Mesenchymal stem cell (in vitro differentiated cells and primary cell): ENCODE measurements around the gene TMEM37.

Source experiments
- DNase-seq: peaks from one replicate; pipeline ENCODE4 v3.0.0-alpha.2; 2013
- H2AFZ ChIP-seq: one replicate; pipeline ENCODE4 v1.6.1; 2013; ENCODE audit warnings: low read depth, mild to moderate bottlenecking, control low read depth, inconsistent platforms, low read length, moderate library complexity
- H2AK5ac ChIP-seq: 2 replicates; pipeline ENCODE4 v1.6.1; 2013; ENCODE audit warnings: low read length, moderate library complexity, mild to moderate bottlenecking, inconsistent platforms; ENCODE audit not compliant: severe bottlenecking
- H2BK120ac ChIP-seq: one replicate; pipeline ENCODE4 v1.6.1; 2013; ENCODE audit warnings: low read depth, mild to moderate bottlenecking, inconsistent platforms, low read length, moderate library complexity
- H2BK12ac ChIP-seq, 2 experiments: one replicate each; pipeline ENCODE4 v1.6.1; 2013; ENCODE audit warnings: inconsistent platforms in 2 of 2, low read length in 2 of 2, mild to moderate bottlenecking in 2 of 2, moderate library complexity in 2 of 2, control low read depth in 1 of 2
- H2BK15ac ChIP-seq: one replicate; pipeline ENCODE4 v1.6.1; 2013; ENCODE audit warnings: mild to moderate bottlenecking, low read depth, inconsistent platforms; ENCODE audit not compliant: poor library complexity, severe bottlenecking
- H2BK5ac ChIP-seq: 2 replicates; pipeline ENCODE4 v1.6.1; 2013; ENCODE audit warnings: low read depth, mild to moderate bottlenecking, low read length, control low read depth, inconsistent platforms; ENCODE audit not compliant: poor library complexity, severe bottlenecking
- H3K14ac ChIP-seq, 2 experiments: one replicate each; pipeline ENCODE4 v1.6.1; 2013; ENCODE audit warnings: inconsistent platforms in 2 of 2, low read length in 2 of 2, control low read depth in 1 of 2, mild to moderate bottlenecking in 1 of 2, moderate library complexity in 1 of 2
- H3K18ac ChIP-seq, 2 experiments: one replicate each; pipeline ENCODE4 v1.6.1; 2013; ENCODE audit warnings: inconsistent platforms in 2 of 2, low read length in 2 of 2, control low read depth in 1 of 2, low read depth in 1 of 2, mild to moderate bottlenecking in 1 of 2
- H3K23ac ChIP-seq, 2 experiments: one replicate each; pipeline ENCODE4 v1.6.1; 2013; ENCODE audit warnings: inconsistent platforms in 2 of 2, low read length in 2 of 2, mild to moderate bottlenecking in 2 of 2, moderate library complexity in 2 of 2, control low read depth in 1 of 2
- H3K27ac ChIP-seq: 2 replicates; pipeline ENCODE4 v1.5.1; 2013; ENCODE audit warnings: mild to moderate bottlenecking, moderate library complexity, low read length, control low read depth, inconsistent platforms; ENCODE audit not compliant: poor library complexity, severe bottlenecking
- H3K27me3 ChIP-seq, 2 experiments: 2 replicates each; pipeline versions ENCODE4 v1.6.1 to v1.7.0; 2013; ENCODE audit warnings: low read length in 2 of 2, mild to moderate bottlenecking in 2 of 2, moderate library complexity in 2 of 2, control low read depth in 1 of 2, inconsistent platforms in 1 of 2; ENCODE audit not compliant: control insufficient read depth in 1 of 2, insufficient read depth in 1 of 2
- H3K36me3 ChIP-seq, 2 experiments: 2 replicates each; pipeline versions ENCODE4 v1.6.1 to v1.7.0; 2013; ENCODE audit warnings: low read length in 2 of 2, control low read depth in 1 of 2, inconsistent platforms in 1 of 2, low read depth in 1 of 2, mild to moderate bottlenecking in 1 of 2; ENCODE audit not compliant: insufficient read depth in 2 of 2, control insufficient read depth in 1 of 2
- H3K4ac ChIP-seq, 2 experiments: one replicate each; pipeline ENCODE4 v1.6.1; 2013; ENCODE audit warnings: inconsistent platforms in 2 of 2, low read length in 2 of 2, mild to moderate bottlenecking in 2 of 2, moderate library complexity in 2 of 2, control low read depth in 1 of 2, low read depth in 1 of 2
- H3K4me1 ChIP-seq: 2 replicates; pipeline ENCODE4 v1.6.1; 2013; ENCODE audit warnings: low read depth, low read length, control low read depth; ENCODE audit not compliant: control insufficient read depth, insufficient read depth
- H3K4me2 ChIP-seq: 2 replicates; pipeline ENCODE4 v1.6.1; 2013; ENCODE audit warnings: low read length, mild to moderate bottlenecking, inconsistent platforms; ENCODE audit not compliant: poor library complexity, severe bottlenecking
- H3K4me3 ChIP-seq, 2 experiments: 2 replicates each; pipeline versions ENCODE4 v1.5.1 to v1.7.0; 2013; ENCODE audit warnings: low read length in 2 of 2, mild to moderate bottlenecking in 2 of 2, control low read depth in 1 of 2, low read depth in 1 of 2; ENCODE audit not compliant: insufficient read depth in 1 of 2
- H3K79me1 ChIP-seq: replicated peaks from 2 replicates; pipeline ENCODE4 v1.6.1; 2013; ENCODE audit warnings: mild to moderate bottlenecking, control low read depth, low read length, inconsistent platforms; ENCODE audit not compliant: poor library complexity, severe bottlenecking
- H3K9ac ChIP-seq: 2 replicates; pipeline ENCODE4 v1.7.0; 2013; ENCODE audit warnings: mild to moderate bottlenecking, low read length, moderate library complexity
- H3K9me3 ChIP-seq: 2 replicates; pipeline ENCODE4 v1.7.0; 2013; ENCODE audit warnings: mild to moderate bottlenecking, low read length; ENCODE audit not compliant: control insufficient read depth
- H4K8ac ChIP-seq: one replicate; pipeline ENCODE4 v1.6.1; 2013; ENCODE audit warnings: inconsistent platforms, mild to moderate bottlenecking, low read length, moderate library complexity
- H4K91ac ChIP-seq: one replicate; pipeline ENCODE4 v1.6.1; 2013; ENCODE audit warnings: mild to moderate bottlenecking, low read length, inconsistent platforms
- WGBS: methylation state at CpG from one replicate; pipeline ENCODE4 v1.1.7; 2013; ENCODE audit warnings: mixed read lengths; 5-methylcytosine and 5-hydroxymethylcytosine counted together

The TMEM37 gene

GRCh38 chr2:119428488-119429224 lies 3.0 kb upstream of the TMEM37 start:
- H4K8ac ChIP-seq = no peak overlapping the region
- H2BK15ac ChIP-seq = no peak overlapping the region
- no peaks in the 10 kb centered on the region for H3K9me3 ChIP-seq
- no peak overlapping the region for H2AFZ ChIP-seq
- 58% methylated on average over 6 of the region's 7 CpGs for WGBS
- no peak overlapping the region for H2BK5ac ChIP-seq
- no peak overlapping the region for H3K27ac ChIP-seq
- no peak overlapping the region for H3K18ac ChIP-seq
- no peak overlapping the region for H3K4ac ChIP-seq
- H3K4me2 ChIP-seq = no peak overlapping the region
- H4K91ac ChIP-seq = no peak overlapping the region
- peaks cover 29% of the 10 kb centered on the region for H3K4me1 ChIP-seq
- H3K14ac ChIP-seq = no peak overlapping the region
- H2AK5ac ChIP-seq = no peak overlapping the region
- H3K36me3 ChIP-seq = no peaks in the 10 kb centered on the region
- no peak overlapping the region for H2BK12ac ChIP-seq
- peaks cover 7% of the 10 kb centered on the region for H3K79me1 ChIP-seq
- peaks cover 14 to 65% of the 10 kb centered on the region in 2 experiments for H3K27me3 ChIP-seq
- DNase-seq = peak; percentile 45
- no peak overlapping the region for H3K9ac ChIP-seq
- H2BK120ac ChIP-seq = no peak overlapping the region
- no peak overlapping the region for H3K23ac ChIP-seq
- no peak overlapping the region for H3K4me3 ChIP-seq

- peaks cover 32% of the 10 kb centered on the region for H3K4me1 ChIP-seq
- no peak overlapping the region for H4K91ac ChIP-seq
- no peak overlapping the region for H2AFZ ChIP-seq
- no peak overlapping the region for H2BK120ac ChIP-seq
- H3K23ac ChIP-seq = no peak overlapping the region
- H3K9me3 ChIP-seq = no peaks in the 10 kb centered on the region
- H3K4ac ChIP-seq = no peak overlapping the region
- H4K8ac ChIP-seq = no peak overlapping the region
- H3K27ac ChIP-seq = no peak overlapping the region
- H2BK12ac ChIP-seq = peak overlapping the region in 1 of 2 experiments; percentile 38
- DNase-seq = no peak
- H3K36me3 ChIP-seq = no peaks in the 10 kb centered on the region
- H2AK5ac ChIP-seq = no peak overlapping the region
- peaks cover 11 to 64% of the 10 kb centered on the region in 2 experiments for H3K27me3 ChIP-seq
- 81% methylated on average over 9 of the region's 10 CpGs for WGBS
- H3K14ac ChIP-seq = no peak overlapping the region
- H3K4me3 ChIP-seq = no peak overlapping the region
- H3K18ac ChIP-seq = no peak overlapping the region
- H2BK5ac ChIP-seq = no peak overlapping the region
- peaks cover 7% of the 10 kb centered on the region for H3K79me1 ChIP-seq
- H2BK15ac ChIP-seq = peak overlapping the region; percentile 18
- H3K4me2 ChIP-seq = no peak overlapping the region
- H3K9ac ChIP-seq = no peak overlapping the region
Measured at GRCh38 chr2:119429225-119429981, 2.3 kb upstream of the TMEM37 start.

GRCh38 chr2:119430023-119430498 lies 1.6 kb upstream of the TMEM37 start:
- peaks cover 35% of the 10 kb centered on the region for H3K4me1 ChIP-seq
- no peak overlapping the region for H3K4me3 ChIP-seq
- H3K4ac ChIP-seq = peak overlapping the region in 1 of 2 experiments; percentile 46
- H2BK12ac ChIP-seq = peak overlapping the region; percentile 18 to 64
- DNase-seq = no peak
- H4K8ac ChIP-seq = no peak overlapping the region
- peak overlapping the region; percentile 71 for H2AK5ac ChIP-seq
- no peak overlapping the region for H3K23ac ChIP-seq
- no peaks in the 10 kb centered on the region for H3K9me3 ChIP-seq
- H2AFZ ChIP-seq = no peak overlapping the region
- 89% methylated on average over 4 of the region's 5 CpGs for WGBS
- H3K27me3 ChIP-seq = peaks cover 9 to 65% of the 10 kb centered on the region in 2 experiments
- peak overlapping the region; percentile 18 for H2BK15ac ChIP-seq
- no peaks in the 10 kb centered on the region for H3K36me3 ChIP-seq
- no peak overlapping the region for H4K91ac ChIP-seq
- no peak overlapping the region for H2BK120ac ChIP-seq
- no peak overlapping the region for H3K14ac ChIP-seq
- no peak overlapping the region for H2BK5ac ChIP-seq
- peaks cover 8% of the 10 kb centered on the region for H3K79me1 ChIP-seq
- no peak overlapping the region for H3K18ac ChIP-seq
- no peak overlapping the region for H3K4me2 ChIP-seq
- peak overlapping the region; percentile 18 for H3K27ac ChIP-seq
- no peak overlapping the region for H3K9ac ChIP-seq
